PC-9 (cell line): ENCODE data around the gene CRTC1. TPM values are rescaled to one million over a fixed set of nuclear protein-coding genes. Genes with fewer than 3 reads are reported as not detected.

ENCODE experiments used
- BruUV-seq: library from RNA; stranded (reverse); fragments of 400-500 nt; replicated peaks from 2 replicates; lab custom pipeline; 2021; lab: Mats Ljungman, UMichigan
- CTCF ChIA-PET: fragments of 300-600 bp; sonication (Branson Sonifier 250); formaldehyde crosslinking; loops from one replicate; lab custom pipeline; 2022; ENCODE audit warnings: antibody characterized with exemption; lab: Charles Lee
- POLR2A ChIA-PET: fragments of 300-600 bp; sonication (Branson Sonifier 250); formaldehyde crosslinking; loops from one replicate; lab custom pipeline; 2022; ENCODE audit warnings: antibody characterized with exemption; ENCODE audit not compliant: unreplicated experiment; lab: Charles Lee
- DNase-seq, 2 experiments: peaks; one replicate each; pipeline versions ENCODE4 v3.0.0 to v3.0.0-alpha.2; 2015 to 2022; ENCODE audit warnings: mixed read lengths in 1 of 2
- H2AFZ ChIP-seq: fragments of 200-600 bp; sonication (generic); 2 replicates; pipeline ENCODE4 v1.8.1; 2017; ENCODE audit warnings: antibody characterized with exemption
- H3F3A ChIP-seq: fragments of 200-600 bp; sonication (generic); 2 replicates; pipeline ENCODE4 v1.8.1; 2017; ENCODE audit warnings: antibody characterized with exemption, mild to moderate bottlenecking, low read depth; ENCODE audit not compliant: insufficient read depth
- H3K27ac ChIP-seq: fragments of 200-600 bp; sonication (generic); 2 replicates; pipeline ENCODE4 v1.6.1; 2016; ENCODE audit warnings: mixed run types
- H3K27me3 ChIP-seq: fragments of 200-600 bp; sonication (generic); 2 replicates; pipeline ENCODE4 v1.6.1; 2016; ENCODE audit warnings: low read depth, mixed run types; ENCODE audit not compliant: insufficient read depth
- H3K36me3 ChIP-seq: fragments of 200-600 bp; sonication (generic); 2 replicates; pipeline ENCODE4 v1.6.1; 2016; ENCODE audit warnings: low read depth, mixed run types
- H3K4me1 ChIP-seq: fragments of 200-600 bp; sonication (generic); replicated peaks from 2 replicates; pipeline ENCODE4 v1.6.1; 2016; ENCODE audit warnings: mixed run types; ENCODE audit not compliant: insufficient read depth
- H3K4me2 ChIP-seq: fragments of 200-600 bp; sonication (generic); 2 replicates; pipeline ENCODE4 v1.6.1; 2017; ENCODE audit warnings: mixed run types
- H3K4me3 ChIP-seq: fragments of 200-600 bp; sonication (generic); 2 replicates; pipeline ENCODE4 v1.6.1; 2016; ENCODE audit warnings: mixed run types
- H3K79me2 ChIP-seq: fragments of 200-600 bp; sonication (generic); 2 replicates; pipeline ENCODE4 v1.6.1; 2017; ENCODE audit warnings: low read depth, mixed run types
- H3K9me2 ChIP-seq: fragments of 200-600 bp; sonication (generic); 2 replicates; pipeline ENCODE4 v1.8.1; 2017; ENCODE audit warnings: mild to moderate bottlenecking; ENCODE audit not compliant: insufficient read depth
- H3K9me3 ChIP-seq: fragments of 200-600 bp; sonication (generic); 2 replicates; pipeline ENCODE4 v1.8.1; 2016; ENCODE audit warnings: low read depth; ENCODE audit not compliant: insufficient read depth
- H4K20me1 ChIP-seq: fragments of 200-600 bp; sonication (generic); 2 replicates; pipeline ENCODE4 v1.8.1; 2017; ENCODE audit not compliant: insufficient read depth
- CTCF ChIP-seq: fragments of 200-600 bp; sonication (generic); conservative IDR thresholded peaks from 2 replicates; pipeline ENCODE4 v1.6.1; 2017; ENCODE audit warnings: mixed run types, antibody characterized with exemption, mild to moderate bottlenecking, moderate library complexity
- EZH2 ChIP-seq: fragments of 200-600 bp; sonication (generic); IDR thresholded peaks from 2 replicates; pipeline ENCODE4 v1.8.0; 2017; ENCODE audit warnings: antibody characterized with exemption, low read depth
- intact Hi-C: fragments of 100-400 bp; cut with micrococcal nuclease; formaldehyde crosslinking; loops from one replicate; pipeline ENCODE4 v1.10.0; 2022; ENCODE audit not compliant: unreplicated experiment
- total RNA-seq: library from RNA; stranded (reverse); gene quantifications from 2 replicates; pipeline ENCODE4 v1.2.3, GENCODE V29; 2021

Gene CRTC1
- total RNA-seq, 1 experiment from 2014 or later, result 16.6 TPM

DNA sequence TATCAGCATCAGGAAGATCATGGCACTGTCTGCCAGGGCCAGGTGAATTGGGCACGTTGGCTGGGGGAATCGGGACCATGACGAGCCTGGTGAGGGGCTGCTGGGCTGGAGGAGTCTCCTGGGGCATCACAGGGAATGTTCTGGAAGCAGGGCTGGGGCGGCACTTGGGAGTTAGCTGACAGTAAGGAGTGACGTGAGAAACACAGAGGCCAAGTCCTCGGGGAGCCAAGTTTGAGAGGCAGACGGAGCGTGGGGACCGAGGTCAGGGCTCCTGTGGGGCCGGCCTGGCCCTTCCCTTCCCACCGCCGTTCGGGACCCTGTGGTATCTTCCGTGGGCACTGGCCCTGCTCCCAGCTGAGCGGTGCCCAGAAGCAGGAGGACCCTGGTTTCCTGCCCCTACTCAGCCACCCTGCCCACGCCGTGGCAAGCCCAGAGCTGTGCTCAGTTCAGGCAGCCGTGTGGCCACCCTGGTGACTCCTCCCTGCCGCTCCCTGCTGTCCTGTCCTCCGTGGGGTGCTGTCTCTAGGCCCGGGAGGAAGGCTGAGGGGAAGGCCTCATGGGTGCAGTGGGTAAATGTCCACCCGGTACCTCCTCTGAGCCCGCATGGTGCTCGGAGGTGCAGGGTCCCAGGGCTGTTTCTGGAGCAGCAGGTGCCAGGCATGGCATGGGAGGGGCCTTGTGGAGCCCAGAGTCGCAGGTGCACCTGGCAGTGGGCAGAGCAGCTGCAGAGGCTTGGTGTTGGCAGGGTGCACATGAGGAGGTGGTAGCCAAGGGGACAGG is 25.2 kb downstream of the CRTC1 start:
- peaks cover 28% of the 10 kb centered on the region for H4K20me1 ChIP-seq

DNA sequence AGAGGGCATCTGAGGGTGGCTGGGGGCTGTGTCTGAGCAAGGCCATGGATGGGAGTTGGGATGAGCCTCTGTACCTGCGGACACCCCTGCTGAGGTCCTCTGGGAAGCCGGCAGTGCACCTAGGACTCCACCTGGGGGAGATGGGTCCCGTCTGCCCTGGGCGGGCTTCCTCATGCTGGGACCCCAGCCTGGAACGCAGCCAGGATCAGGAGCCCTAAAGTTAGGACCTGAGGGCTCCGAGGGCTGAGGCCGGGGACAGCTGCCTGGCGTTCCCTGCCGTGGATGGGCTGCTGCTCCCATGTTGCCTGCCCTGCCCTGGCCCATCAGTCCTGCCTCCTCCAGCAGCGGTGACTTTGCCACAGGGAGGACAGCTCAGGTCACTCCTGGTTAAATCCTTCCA is 26.1 kb downstream of the CRTC1 start:
- no peak overlapping the region for H3K4me2 ChIP-seq
- H3K79me2 ChIP-seq, result peaks cover 17% of the 10 kb centered on the region; the same call in 1 of the 2 replicates
- CTCF ChIA-PET, result no interaction called here
- no peaks in the 10 kb centered on the region for H3K9me3 ChIP-seq
- POLR2A ChIA-PET, result no interaction called here
- DNase-seq, result no peak
- H3K27me3 ChIP-seq, result no peaks in the 10 kb centered on the region
- H2AFZ ChIP-seq, result no peak overlapping the region
- H4K20me1 ChIP-seq, result peaks cover 30% of the 10 kb centered on the region
- H3K4me1 ChIP-seq, result no peaks in the 10 kb centered on the region
- no peak overlapping the region for H3K4me3 ChIP-seq
- H3F3A ChIP-seq, result peaks cover 8% of the 10 kb centered on the region; the same call in 1 of the 2 replicates
- TF ChIP-seq EZH2 (no peak), CTCF (no peak)
- no peaks in the 10 kb centered on the region for H3K9me2 ChIP-seq
- no peak overlapping the region for H3K27ac ChIP-seq
- no TSS peak for BruUV-seq
- intact Hi-C loops, result no loop called here
- no peaks in the 10 kb centered on the region for H3K36me3 ChIP-seq

More for the DNA sequence above, 25.2 kb downstream of the CRTC1 start:
- H3F3A ChIP-seq, result peaks cover 8% of the 10 kb centered on the region; the same call in 1 of the 2 replicates
- H3K79me2 ChIP-seq, result peaks cover 17% of the 10 kb centered on the region; the same call in 1 of the 2 replicates
- H3K9me2 ChIP-seq, result no peaks in the 10 kb centered on the region
- no peaks in the 10 kb centered on the region for H3K27me3 ChIP-seq
- BruUV-seq, result no TSS peak
- ChIA-PET POLR2A (no interaction called here), CTCF (no interaction called here)
- H3K4me2 ChIP-seq, result no peak overlapping the region
- TF ChIP-seq CTCF, result no peak
- no peak for TF ChIP-seq EZH2
- no peak for DNase-seq
- no peaks in the 10 kb centered on the region for H3K36me3 ChIP-seq
- H3K4me1 ChIP-seq, result no peaks in the 10 kb centered on the region
- no peak overlapping the region for H3K27ac ChIP-seq
- no peaks in the 10 kb centered on the region for H3K9me3 ChIP-seq
- intact Hi-C loops, result no loop called here
- no peak overlapping the region for H2AFZ ChIP-seq
- H3K4me3 ChIP-seq, result no peak overlapping the region

DNA sequence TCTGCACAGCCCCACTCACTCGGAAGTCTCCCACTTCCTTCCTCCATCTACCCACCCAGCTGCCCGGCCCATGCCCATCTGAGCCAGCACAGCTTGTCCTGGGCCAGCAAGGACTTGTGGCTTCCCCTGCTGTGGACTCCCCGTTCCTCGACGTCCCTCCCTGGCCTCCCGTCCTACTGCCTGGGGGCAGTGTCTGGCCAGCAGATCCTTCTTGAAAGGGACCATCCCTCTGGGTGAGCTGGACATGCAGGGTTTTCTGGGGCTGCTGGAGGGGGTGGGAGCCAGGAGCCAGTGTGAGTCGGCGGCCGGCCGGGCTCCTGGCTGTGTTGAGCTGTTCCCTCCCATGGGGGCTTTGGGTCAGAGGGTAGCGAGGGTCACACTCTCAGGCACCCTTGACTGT is 26.7 kb downstream of the CRTC1 start:
- Histone ChIP-seq H4K20me1 (peaks cover 37% of the 10 kb centered on the region), H3F3A (peaks cover 8% of the 10 kb centered on the region; the same call in 1 of the 2 replicates), H2AFZ (no peak overlapping the region), H3K9me2 (no peaks in the 10 kb centered on the region), H3K4me3 (no peak overlapping the region), H3K79me2 (peaks cover 17% of the 10 kb centered on the region; the same call in 1 of the 2 replicates), H3K4me2 (no peak overlapping the region), H3K4me1 (no peaks in the 10 kb centered on the region), H3K36me3 (no peaks in the 10 kb centered on the region), H3K27me3 (no peaks in the 10 kb centered on the region), H3K27ac (no peak overlapping the region), H3K9me3 (no peaks in the 10 kb centered on the region)
- DNase-seq, result no peak
- TF ChIP-seq EZH2 (no peak), CTCF (no peak)
- ChIA-PET POLR2A (no interaction called here), CTCF (no interaction called here)
- intact Hi-C loops, result no loop called here
- no TSS peak for BruUV-seq
